ENCODE results near the gene PHACTR1. TPM values are rescaled to one million over a fixed set of nuclear protein-coding genes. Genes with fewer than 3 reads are reported as not detected.

Gene PHACTR1
- total and polyA plus RNA-seq, 9 of the 15 experiments (the other 6 are each of a cell fraction or from before 2014, with no cell fraction given): 11.5 to 32.6 (median 22.0) TPM

- TF ChIP-seq CHD7 (IDR thresholded peaks at IDR 0.05; ENCODE audit: low read depth, low read length) (no peak), RBM34 (IDR thresholded peaks at IDR 0.05; ENCODE audit: borderline replicate concordance, insufficient read depth, low read length) (no peak), ZNF507 (tag; conservative IDR thresholded peaks at IDR 0.05) (no peak), MCM5 (IDR thresholded peaks at IDR 0.05; ENCODE audit: low read depth) (no peak), ZNF583 (CRISPR knock-in tag; IDR thresholded peaks at IDR 0.05) (0 out of 2 replicates have a peak, but pooled peaks have one; percentile 46), HMG20A (CRISPR knock-in tag; conservative IDR thresholded peaks at IDR 0.05) (no peak), NR4A1 (CRISPR knock-in tag; IDR thresholded peaks at IDR 0.05) (no peak), NR4A1 (tag; IDR thresholded peaks at IDR 0.05) (peak; percentile 73; the same call in 1 of the 2 replicates), TBP (optimal IDR thresholded peaks at IDR 0.05; ENCODE audit: low read depth, low read length) (no peak), TFAM (CRISPR knock-in tag; conservative IDR thresholded peaks at IDR 0.05) (no peak), ZNF76 (CRISPR knock-in tag; IDR thresholded peaks at IDR 0.05; ENCODE audit: borderline replicate concordance) (0 out of 2 replicates have a peak, but pooled peaks have one; percentile 33), ZNF639 (CRISPR knock-in tag; conservative IDR thresholded peaks at IDR 0.05 in 1 of 2, IDR thresholded peaks at IDR 0.05 in 1 of 2) (no peak), BCOR (IDR thresholded peaks at IDR 0.05) (no peak)
These were observed 558.3 kb downstream of the PHACTR1 start (continued) for GRCh38 chr6:13274707-13275434.
